ENCODE results near the gene CHI3L2.

Gene CHI3L2

DNA sequence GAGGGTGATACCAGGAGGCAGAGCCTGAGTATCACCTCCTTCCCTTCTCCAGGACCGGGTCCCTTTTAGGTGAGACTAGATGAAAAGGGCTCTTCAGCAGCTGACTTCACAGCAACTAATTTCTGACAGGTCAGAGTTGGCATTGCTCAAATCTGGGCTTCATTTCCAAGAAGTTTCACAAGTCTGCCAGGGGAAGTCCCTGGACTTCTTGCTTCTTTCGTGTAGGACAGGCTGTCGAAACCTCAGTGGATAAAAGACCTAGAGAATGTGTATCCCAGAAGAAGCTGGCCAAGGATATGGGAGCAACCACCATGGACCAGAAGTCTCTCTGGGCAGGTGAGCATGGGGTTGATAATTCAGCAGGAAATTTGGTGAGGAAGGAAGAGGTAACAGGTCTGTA, at the start of gene CHI3L2:
Gene CHI3L2, plus strand, starts transcription at position 280 of the 400 bp plus-strand sequence. Its CDS starts 17 bp downstream, at position 297.
- no peaks in the 10 kb centered on the region for H3K9me3 ChIP-seq (ENCODE audit: control insufficient read depth, low read depth, low read length)
- H3K27ac ChIP-seq (ENCODE audit: low read length), result no peak within 1 kb of the TSS
- no peak within 1 kb of the TSS for H3K4me3 ChIP-seq (ENCODE audit: low read length)
- H3K9ac ChIP-seq (ENCODE audit: low read length), result no peak within 1 kb of the TSS
- H3K27me3 ChIP-seq (ENCODE audit: control insufficient read depth, insufficient read depth, low read length), result no peaks in the 10 kb centered on the region
- H3K36me3 ChIP-seq (ENCODE audit: control insufficient read depth, low read depth, low read length), result no peaks in the 10 kb centered on the region
- peaks cover 9% of the 10 kb centered on the region for H3K4me1 ChIP-seq (ENCODE audit: control insufficient read depth, low read depth, low read length)

DNA sequence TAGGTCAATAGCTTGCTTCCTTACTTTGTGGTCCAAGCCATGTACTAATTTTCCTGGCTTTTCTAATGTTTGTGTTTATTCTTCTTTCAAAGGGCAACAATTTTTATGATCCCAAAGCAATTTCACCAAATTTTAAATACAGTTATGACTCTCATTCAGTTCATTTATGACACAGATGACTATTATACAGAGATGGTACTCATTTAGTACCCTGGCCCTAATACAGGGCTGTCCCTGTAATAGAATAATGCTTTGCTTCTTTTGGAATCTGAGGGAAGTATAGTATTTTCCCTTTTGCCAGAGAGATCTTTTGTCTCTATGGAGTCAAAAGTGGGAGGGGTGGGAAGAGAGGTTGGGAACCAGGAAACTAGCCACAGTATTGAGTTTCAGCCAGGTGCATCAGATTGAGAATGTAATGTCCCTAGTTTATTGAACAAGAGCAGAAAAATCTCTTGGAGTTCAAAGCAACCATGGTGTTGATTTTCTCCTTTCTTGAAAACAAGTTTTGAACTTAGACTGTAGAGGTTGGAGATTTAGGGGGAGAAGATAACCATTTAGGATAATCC, 47.5 kb upstream of the CHI3L2 start:
- H3K27ac ChIP-seq (ENCODE audit: low read length), result no peak overlapping the region
- no peaks in the 10 kb centered on the region for H3K27me3 ChIP-seq (ENCODE audit: control insufficient read depth, insufficient read depth, low read length)
- no peaks in the 10 kb centered on the region for H3K4me1 ChIP-seq (ENCODE audit: control insufficient read depth, low read depth, low read length)
- no peak overlapping the region for H3K4me3 ChIP-seq (ENCODE audit: low read length)
- no peak overlapping the region for H3K9ac ChIP-seq (ENCODE audit: low read length)
- H3K36me3 ChIP-seq (ENCODE audit: control insufficient read depth, low read depth, low read length), result peaks cover 42% of the 10 kb centered on the region
- no peaks in the 10 kb centered on the region for H3K9me3 ChIP-seq (ENCODE audit: control insufficient read depth, low read depth, low read length)

GRCh38 chr1:111182052-111182451, 45.5 kb upstream of the CHI3L2 start:
- Histone ChIP-seq H3K27ac (ENCODE audit: low read length) (no peak overlapping the region), H3K4me3 (ENCODE audit: low read length) (no peak overlapping the region), H3K36me3 (ENCODE audit: control insufficient read depth, low read depth, low read length) (peaks cover 47% of the 10 kb centered on the region), H3K9ac (ENCODE audit: low read length) (no peak overlapping the region), H3K9me3 (ENCODE audit: control insufficient read depth, low read depth, low read length) (no peaks in the 10 kb centered on the region), H3K27me3 (ENCODE audit: control insufficient read depth, insufficient read depth, low read length) (no peaks in the 10 kb centered on the region), H3K4me1 (ENCODE audit: control insufficient read depth, low read depth, low read length) (no peaks in the 10 kb centered on the region)

GRCh38 chr1:111183308-111184069, 44.0 kb upstream of the CHI3L2 start:
- peaks cover 43% of the 10 kb centered on the region for H3K36me3 ChIP-seq (ENCODE audit: control insufficient read depth, low read depth, low read length)

DNA sequence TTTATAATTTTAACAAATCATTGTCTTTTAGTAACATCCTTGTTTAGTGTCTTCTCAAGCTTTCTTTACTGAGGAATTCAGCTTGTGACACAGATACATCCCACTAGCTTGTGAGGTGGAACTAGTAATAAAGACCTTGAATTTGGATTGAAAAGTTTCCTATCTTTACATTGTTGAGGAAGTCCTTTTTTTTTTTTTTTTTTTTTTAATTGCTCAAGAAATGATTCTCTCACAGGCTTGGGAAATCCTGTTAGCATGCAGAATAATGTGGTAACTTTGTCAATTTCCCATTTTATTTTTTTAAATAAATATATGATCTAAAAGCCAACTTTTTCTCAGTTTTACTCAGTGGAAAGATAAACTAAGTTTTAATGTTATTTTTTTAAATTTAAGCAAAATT, 42.9 kb upstream of the CHI3L2 start:
- H3K27ac ChIP-seq (ENCODE audit: low read length), result no peak overlapping the region
- no peaks in the 10 kb centered on the region for H3K4me1 ChIP-seq (ENCODE audit: control insufficient read depth, low read depth, low read length)
- H3K9me3 ChIP-seq (ENCODE audit: control insufficient read depth, low read depth, low read length), result no peaks in the 10 kb centered on the region
- no peaks in the 10 kb centered on the region for H3K27me3 ChIP-seq (ENCODE audit: control insufficient read depth, insufficient read depth, low read length)
- H3K36me3 ChIP-seq (ENCODE audit: control insufficient read depth, low read depth, low read length), result peaks cover 42% of the 10 kb centered on the region
- H3K4me3 ChIP-seq (ENCODE audit: low read length), result no peak overlapping the region
- no peak overlapping the region for H3K9ac ChIP-seq (ENCODE audit: low read length)

More at GRCh38 chr1:111183308-111184069, 44.0 kb upstream of the CHI3L2 start:
- no peak overlapping the region for H3K27ac ChIP-seq (ENCODE audit: low read length)
- H3K9ac ChIP-seq (ENCODE audit: low read length), result no peak overlapping the region
- H3K4me3 ChIP-seq (ENCODE audit: low read length), result no peak overlapping the region
- no peaks in the 10 kb centered on the region for H3K27me3 ChIP-seq (ENCODE audit: control insufficient read depth, insufficient read depth, low read length)
- H3K4me1 ChIP-seq (ENCODE audit: control insufficient read depth, low read depth, low read length), result no peaks in the 10 kb centered on the region
- H3K9me3 ChIP-seq (ENCODE audit: control insufficient read depth, low read depth, low read length), result no peaks in the 10 kb centered on the region

DNA sequence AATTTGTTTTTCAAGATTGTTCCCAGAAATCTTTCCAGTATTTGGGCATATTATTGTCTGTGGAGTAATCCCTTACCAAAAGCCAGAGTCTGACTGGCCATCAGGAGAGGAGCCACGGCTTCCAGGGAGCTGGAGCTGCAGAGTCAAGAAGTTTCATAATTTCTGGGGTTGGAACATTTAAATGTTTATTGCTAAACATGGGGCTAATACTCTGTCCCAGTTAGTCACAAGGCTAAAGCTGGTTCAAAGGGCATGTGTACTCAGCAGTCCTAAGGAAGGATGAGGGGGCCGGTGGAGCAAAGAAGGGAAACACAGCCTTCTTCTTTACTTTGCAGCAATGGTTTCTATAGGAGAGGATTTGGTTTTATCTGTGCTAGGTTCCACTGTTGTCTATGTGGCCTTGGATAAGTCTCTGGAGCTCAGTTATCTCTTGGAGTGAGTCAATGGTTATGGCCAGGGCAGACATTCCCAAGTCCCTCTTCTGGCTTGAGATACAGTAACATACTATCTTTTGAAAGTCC, 36.5 kb upstream of the CHI3L2 start:
- Histone ChIP-seq H3K9me3 (ENCODE audit: control insufficient read depth, low read depth, low read length) (no peaks in the 10 kb centered on the region), H3K27me3 (ENCODE audit: control insufficient read depth, insufficient read depth, low read length) (no peaks in the 10 kb centered on the region), H3K36me3 (ENCODE audit: control insufficient read depth, low read depth, low read length) (peaks cover 12% of the 10 kb centered on the region), H3K4me1 (ENCODE audit: control insufficient read depth, low read depth, low read length) (no peaks in the 10 kb centered on the region), H3K27ac (ENCODE audit: low read length) (no peak overlapping the region), H3K4me3 (ENCODE audit: low read length) (no peak overlapping the region), H3K9ac (ENCODE audit: low read length) (no peak overlapping the region)

- Histone ChIP-seq H3K4me1 (ENCODE audit: control insufficient read depth, low read depth, low read length) (no peaks in the 10 kb centered on the region), H3K4me3 (ENCODE audit: low read length) (no peak overlapping the region), H3K9me3 (ENCODE audit: control insufficient read depth, low read depth, low read length) (no peaks in the 10 kb centered on the region), H3K27me3 (ENCODE audit: control insufficient read depth, insufficient read depth, low read length) (no peaks in the 10 kb centered on the region), H3K9ac (ENCODE audit: low read length) (no peak overlapping the region), H3K36me3 (ENCODE audit: control insufficient read depth, low read depth, low read length) (peaks cover 7% of the 10 kb centered on the region), H3K27ac (ENCODE audit: low read length) (no peak overlapping the region)
These were observed 36.0 kb upstream of the CHI3L2 start for GRCh38 chr1:111191496-111191895.

GRCh38 chr1:111192074-111192473, 35.4 kb upstream of the CHI3L2 start:
- H3K9me3 ChIP-seq (ENCODE audit: control insufficient read depth, low read depth, low read length), result no peaks in the 10 kb centered on the region

GRCh38 chr1:111192658-111193519, 34.6 kb upstream of the CHI3L2 start:
- H3K27me3 ChIP-seq (ENCODE audit: control insufficient read depth, insufficient read depth, low read length), result no peaks in the 10 kb centered on the region
- no peak overlapping the region for H3K9ac ChIP-seq (ENCODE audit: low read length)
- no peak overlapping the region for H3K4me3 ChIP-seq (ENCODE audit: low read length)
- H3K36me3 ChIP-seq (ENCODE audit: control insufficient read depth, low read depth, low read length), result no peaks in the 10 kb centered on the region
- no peaks in the 10 kb centered on the region for H3K4me1 ChIP-seq (ENCODE audit: control insufficient read depth, low read depth, low read length)
- H3K9me3 ChIP-seq (ENCODE audit: control insufficient read depth, low read depth, low read length), result no peaks in the 10 kb centered on the region
- no peak overlapping the region for H3K27ac ChIP-seq (ENCODE audit: low read length)

More at GRCh38 chr1:111192074-111192473, 35.4 kb upstream of the CHI3L2 start:
- Histone ChIP-seq H3K4me1 (ENCODE audit: control insufficient read depth, low read depth, low read length) (no peaks in the 10 kb centered on the region), H3K27me3 (ENCODE audit: control insufficient read depth, insufficient read depth, low read length) (no peaks in the 10 kb centered on the region), H3K9ac (ENCODE audit: low read length) (no peak overlapping the region), H3K27ac (ENCODE audit: low read length) (no peak overlapping the region), H3K4me3 (ENCODE audit: low read length) (no peak overlapping the region), H3K36me3 (ENCODE audit: control insufficient read depth, low read depth, low read length) (peaks cover 1% of the 10 kb centered on the region)

- Histone ChIP-seq H3K9me3 (ENCODE audit: control insufficient read depth, low read depth, low read length) (no peaks in the 10 kb centered on the region), H3K36me3 (ENCODE audit: control insufficient read depth, low read depth, low read length) (no peaks in the 10 kb centered on the region), H3K4me1 (ENCODE audit: control insufficient read depth, low read depth, low read length) (no peaks in the 10 kb centered on the region), H3K4me3 (ENCODE audit: low read length) (no peak overlapping the region), H3K27me3 (ENCODE audit: control insufficient read depth, insufficient read depth, low read length) (no peaks in the 10 kb centered on the region), H3K27ac (ENCODE audit: low read length) (no peak overlapping the region), H3K9ac (ENCODE audit: low read length) (no peak overlapping the region)
These were observed 33.6 kb upstream of the CHI3L2 start for GRCh38 chr1:111193712-111194480.
